Measurements from ENCODE around the gene STK26. TPM values are rescaled to one million over a fixed set of nuclear protein-coding genes. Genes with fewer than 3 reads are reported as not detected.

Gene STK26
- total and polyA plus RNA-seq, 2 of the 13 experiments (the other 11 are each of a cell fraction or from before 2014, with no cell fraction given), result 16.9 to 47.9 TPM

DNA sequence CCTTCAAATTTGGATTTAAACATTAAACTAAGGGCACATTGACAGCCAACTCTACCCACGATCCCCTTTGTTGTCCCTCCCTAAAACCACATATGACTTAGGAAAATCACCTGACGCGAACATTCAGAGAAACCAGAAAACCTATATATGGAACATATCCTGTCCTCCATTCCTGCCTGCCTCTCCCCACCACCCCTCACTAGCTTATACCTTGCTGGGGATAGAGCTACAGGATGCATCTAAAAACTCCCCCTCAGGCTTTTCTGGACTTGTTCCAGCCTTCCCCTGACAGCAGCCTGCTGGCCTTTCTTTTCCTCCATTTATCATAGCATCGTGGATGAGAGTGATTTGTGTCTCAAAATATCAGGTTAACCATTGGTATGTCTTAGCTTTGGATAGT, 8.8 kb downstream of the STK26 start:
- Histone ChIP-seq H3K4me2 (ENCODE audit: low read depth, low read length) (0 out of 2 replicates have a peak overlapping the region, but pooled peaks have one; percentile 9), H3K79me2 (ENCODE audit: insufficient read depth, low read length) (peaks cover 70% of the 10 kb centered on the region), H3K27me3 (ENCODE audit: control insufficient read depth in 1 of 2, insufficient read depth in 2 of 2, low read length in 2 of 2) (no peaks in the 10 kb centered on the region), H3K36me3 (replicated peaks in 1 of 2; ENCODE audit: control insufficient read depth in 1 of 2, insufficient read depth in 2 of 2, low read length in 2 of 2) (no peaks in the 10 kb centered on the region), H4K20me1 (ENCODE audit: insufficient read depth, low read length) (no peaks in the 10 kb centered on the region), H3K27ac (ENCODE audit: extremely low read length, insufficient read depth, low read length) (no peak overlapping the region), H3K9ac (ENCODE audit: insufficient read depth, low read depth, low read length) (no peak overlapping the region), H3K4me3 (replicated peaks in 1 of 3; ENCODE audit: insufficient read depth in 1 of 3, low read depth in 2 of 3, low read length in 3 of 3) (no peak overlapping the region), H3K9me3 (ENCODE audit: low read length) (no peaks in the 10 kb centered on the region), H3K4me1 (ENCODE audit: insufficient read depth, low read length) (peaks cover 69% of the 10 kb centered on the region), H2AFZ (ENCODE audit: low read length) (no peak overlapping the region)
- in situ Hi-C loops (cut with HindIII; ENCODE audit: extremely low pct_ligation_motif_present, low pct_unique_long_range_greater_than_20kb), result no loop called here
- intact Hi-C loops (cut with micrococcal nuclease; ENCODE audit: unreplicated experiment), result no loop called here
- BruUV-seq (replicated peaks), result no TSS peak
- no peak for TF ChIP-seq KDM3A (CRISPR knock-in tag; IDR thresholded peaks at IDR 0.05; ENCODE audit: low read depth)
- no peak for TF ChIP-seq MEIS2 (CRISPR knock-in tag; IDR thresholded peaks at IDR 0.05)
- TF ChIP-seq ZNF605 (CRISPR knock-in tag; IDR thresholded peaks at IDR 0.05), result no peak
- TF ChIP-seq ZFP91 (CRISPR knock-in tag; IDR thresholded peaks at IDR 0.05; ENCODE audit: borderline replicate concordance), result no peak
- TF ChIP-seq ETV5 (CRISPR knock-in tag; IDR thresholded peaks at IDR 0.05; ENCODE audit: borderline replicate concordance), result no peak
- no peak for TF ChIP-seq REST (IDR thresholded peaks at IDR 0.05; ENCODE audit: borderline replicate concordance in 1 of 2, low read depth in 1 of 2, low read length in 2 of 2)
- TF ChIP-seq, protein P1, sequence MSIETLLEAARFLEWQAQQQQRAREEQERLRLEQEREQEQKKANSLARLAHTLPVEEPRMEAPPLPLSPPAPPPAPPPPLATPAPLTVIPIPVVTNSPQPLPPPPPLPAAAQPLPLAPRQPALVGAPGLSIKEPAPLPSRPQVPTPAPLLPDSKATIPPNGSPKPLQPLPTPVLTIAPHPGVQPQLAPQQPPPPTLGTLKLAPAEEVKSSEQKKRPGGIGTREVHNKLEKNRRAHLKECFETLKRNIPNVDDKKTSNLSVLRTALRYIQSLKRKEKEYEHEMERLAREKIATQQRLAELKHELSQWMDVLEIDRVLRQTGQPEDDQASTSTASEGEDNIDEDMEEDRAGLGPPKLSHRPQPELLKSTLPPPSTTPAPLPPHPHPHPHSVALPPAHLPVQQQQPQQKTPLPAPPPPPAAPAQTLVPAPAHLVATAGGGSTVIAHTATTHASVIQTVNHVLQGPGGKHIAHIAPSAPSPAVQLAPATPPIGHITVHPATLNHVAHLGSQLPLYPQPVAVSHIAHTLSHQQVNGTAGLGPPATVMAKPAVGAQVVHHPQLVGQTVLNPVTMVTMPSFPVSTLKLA (IDR thresholded peaks at IDR 0.05), result no peak
- TF ChIP-seq ZNF329 (CRISPR knock-in tag; IDR thresholded peaks at IDR 0.05; ENCODE audit: low read depth), result no peak
- no peak for TF ChIP-seq ZMYM3 (CRISPR knock-in tag; IDR thresholded peaks at IDR 0.05)
- no peak for TF ChIP-seq ZNF430 (CRISPR knock-in tag; IDR thresholded peaks at IDR 0.05)
- TF ChIP-seq U2AF1 (optimal IDR thresholded peaks at IDR 0.05; ENCODE audit: low read depth, low read length), result no peak
- no peak for TF ChIP-seq ZKSCAN5 (CRISPR knock-in tag; IDR thresholded peaks at IDR 0.05)
- TF ChIP-seq EHMT2 (IDR thresholded peaks at IDR 0.05; ENCODE audit: borderline replicate concordance, low read depth, low read length), result no peak
- TF ChIP-seq EEA1 (CRISPR knock-in tag; IDR thresholded peaks at IDR 0.05; ENCODE audit: borderline replicate concordance), result no peak
- WGBS (ENCODE audit: low lambda C conversion rate), result 75% methylated on average over 4 of the region's 4 CpGs
- ChIA-PET POLR2A (interaction anchor here (2.2 kb wide), 1 partner anchor 8 kb away, joined by 15 read pairs; the partner anchor contains the start of gene STK26), CTCF (ENCODE audit: low intra/inter-chr PET ratio, low total read pairs) (no interaction called here)
- no peak for FAIRE-seq
- DNase-seq (ENCODE audit: low spot score), result no peak
- ATAC-seq, result no peak
